ENCODE data around the gene VCL.

DNA sequence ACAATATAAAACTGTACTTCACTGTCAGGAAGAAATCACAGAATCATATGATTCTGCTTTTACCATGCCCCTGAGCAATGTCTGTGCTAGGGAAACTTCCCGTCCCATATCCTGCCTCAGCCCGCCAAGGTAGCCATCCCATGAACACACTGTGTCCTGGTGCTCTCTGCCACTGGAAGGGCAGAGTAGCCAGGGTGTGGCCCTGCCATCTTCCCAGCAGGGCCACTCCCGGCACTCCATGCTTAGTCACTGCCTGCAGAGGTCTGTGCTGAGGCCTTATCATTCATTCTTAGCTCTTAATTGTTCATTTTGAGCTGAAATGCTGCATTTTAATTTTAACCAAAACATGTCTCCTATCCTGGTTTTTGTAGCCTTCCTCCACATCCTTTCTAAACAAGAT lies 120.9 kb downstream of the VCL start:
- TF ChIP-seq, protein P1, sequence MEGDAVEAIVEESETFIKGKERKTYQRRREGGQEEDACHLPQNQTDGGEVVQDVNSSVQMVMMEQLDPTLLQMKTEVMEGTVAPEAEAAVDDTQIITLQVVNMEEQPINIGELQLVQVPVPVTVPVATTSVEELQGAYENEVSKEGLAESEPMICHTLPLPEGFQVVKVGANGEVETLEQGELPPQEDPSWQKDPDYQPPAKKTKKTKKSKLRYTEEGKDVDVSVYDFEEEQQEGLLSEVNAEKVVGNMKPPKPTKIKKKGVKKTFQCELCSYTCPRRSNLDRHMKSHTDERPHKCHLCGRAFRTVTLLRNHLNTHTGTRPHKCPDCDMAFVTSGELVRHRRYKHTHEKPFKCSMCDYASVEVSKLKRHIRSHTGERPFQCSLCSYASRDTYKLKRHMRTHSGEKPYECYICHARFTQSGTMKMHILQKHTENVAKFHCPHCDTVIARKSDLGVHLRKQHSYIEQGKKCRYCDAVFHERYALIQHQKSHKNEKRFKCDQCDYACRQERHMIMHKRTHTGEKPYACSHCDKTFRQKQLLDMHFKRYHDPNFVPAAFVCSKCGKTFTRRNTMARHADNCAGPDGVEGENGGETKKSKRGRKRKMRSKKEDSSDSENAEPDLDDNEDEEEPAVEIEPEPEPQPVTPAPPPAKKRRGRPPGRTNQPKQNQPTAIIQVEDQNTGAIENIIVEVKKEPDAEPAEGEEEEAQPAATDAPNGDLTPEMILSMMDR (IDR thresholded peaks at IDR 0.05): no peak
- TF ChIP-seq POLR2AphosphoS5 (IDR thresholded peaks at IDR 0.05; ENCODE audit: low read depth, low read length): no peak

Data from Panc1 (cell line).